Esophagus muscularis mucosa (tissue), 4 donors: ENCODE data around the gene CDC25B. TPM values are rescaled to one million over a fixed set of nuclear protein-coding genes. Genes with fewer than 3 reads are reported as not detected.

Experiments
- DNase-seq: peaks from one replicate; pipeline ENCODE4 v3.0.0-alpha.2; 2017; ENCODE audit errors: extremely low spot score
- H3K27ac ChIP-seq, 4 donors: fragments of 200-600 bp; sonication (generic); replicated peaks in 1 of 4; 1 replicate in 3 of 4; 2 replicates in 1 of 4; pipeline ENCODE4 v1.5.1; 2016 to 2019; ENCODE audit warnings: mild to moderate bottlenecking in 1 of 4
- H3K27me3 ChIP-seq, 4 donors: fragments of 200-600 bp; sonication (generic); one replicate each; pipeline versions ENCODE4 v1.5.1 to v1.6.0; 2016 to 2019
- H3K36me3 ChIP-seq, 4 donors: fragments of 200-600 bp; sonication (generic); one replicate each; pipeline ENCODE4 v1.5.1; 2016 to 2019
- H3K4me1 ChIP-seq, 4 donors: fragments of 200-600 bp; sonication (generic); one replicate each; pipeline ENCODE4 v1.5.1; 2016 to 2019
- H3K4me3 ChIP-seq, 4 donors: fragments of 200-600 bp; sonication (generic); 1 replicate in 2 of 4; 2 replicates in 2 of 4; pipeline ENCODE4 v1.5.1; 2016 to 2019; ENCODE audit warnings: mild to moderate bottlenecking in 4 of 4, moderate library complexity in 1 of 4
- H3K9me3 ChIP-seq, 4 donors: fragments of 200-600 bp; sonication (generic); 1 replicate in 3 of 4; 2 replicates in 1 of 4; pipeline ENCODE4 v1.5.1; 2016 to 2019
- CTCF ChIP-seq, 3 experiments: fragments of 200-600 bp in 2 of 3; fragments of 450-650 bp in 1 of 3; sonication (generic) in 2 of 3; IDR thresholded peaks; one replicate each; pipeline ENCODE4 v1.5.1; 2017 to 2019; ENCODE audit warnings: antibody characterized with exemption in 3 of 3, mild to moderate bottlenecking in 2 of 3, moderate library complexity in 1 of 3
- EP300 ChIP-seq: sonication (generic); formaldehyde crosslinking; IDR thresholded peaks from one replicate; pipeline ENCODE4 v1.6.1; 2017; ENCODE audit warnings: antibody characterized with exemption
- POLR2A ChIP-seq: fragments of 450-650 bp; IDR thresholded peaks from one replicate; pipeline ENCODE4 v1.6.1; 2017; ENCODE audit warnings: antibody characterized with exemption, moderate library complexity, mild to moderate bottlenecking, low read depth
- POLR2AphosphoS5 ChIP-seq, 2 donors: sonication (generic); formaldehyde crosslinking; IDR thresholded peaks; one replicate each; pipeline ENCODE4 v1.6.1; 2017; ENCODE audit warnings: antibody characterized with exemption in 2 of 2
- whole genome bisulfite sequencing: methylation state at CpG from one replicate; pipeline ENCODE4 v1.1.5; 2018; 5-methylcytosine and 5-hydroxymethylcytosine counted together
- intact Hi-C: fragments of 100-400 bp; cut with DNase I; formaldehyde crosslinking; loops from one replicate; pipeline ENCODE4 v1.15.1; 2023
- total RNA-seq, 4 donors: library from RNA; depleted of rRNA; stranded (reverse); fragments of >200 nt; gene quantifications; one replicate each; pipeline versions ENCODE4 v1.1.0 to v1.2.1, GENCODE V29; 2016

Gene CDC25B
- total RNA-seq, 4 donors from 2014 or later: 29.9 to 43.1 (median 35.6) TPM

GRCh38 chr20:3800256-3800877, 4.3 kb downstream of the CDC25B start:
- TF ChIP-seq EP300 (no peak), POLR2AphosphoS5 (IDR thresholded peaks at IDR 0.05) (no peak), POLR2A (no peak), CTCF (IDR thresholded peaks at IDR 0.05) (no peak)
- 90% methylated on average over 17 of the region's 18 CpGs for WGBS

DNA sequence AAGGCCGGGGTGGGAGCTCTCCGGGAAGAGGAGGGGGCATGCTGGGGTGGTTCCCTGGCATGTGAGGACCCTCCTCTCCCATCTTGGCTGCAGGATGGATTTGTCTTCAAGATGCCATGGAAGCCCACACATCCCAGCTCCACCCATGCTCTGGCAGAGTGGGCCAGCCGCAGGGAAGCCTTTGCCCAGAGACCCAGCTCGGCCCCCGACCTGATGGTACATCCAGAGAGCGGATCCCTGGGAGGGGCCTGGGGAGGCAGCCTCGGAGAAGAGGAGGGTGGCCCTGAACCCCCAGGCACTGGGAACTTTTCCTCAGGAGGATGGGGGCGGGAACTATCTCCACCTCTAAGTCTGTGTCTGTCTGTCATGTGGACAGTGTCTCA, 4.8 kb downstream of the CDC25B start:
- Histone ChIP-seq H3K4me3 (no peak overlapping the region), H3K9me3 (no peaks in the 10 kb centered on the region), H3K4me1 (peaks cover 16 to 73% (median 62%) of the 10 kb centered on the region in 4 donors), H3K36me3 (peaks cover 46 to 81% (median 60%) of the 10 kb centered on the region in 4 donors), H3K27me3 (no peaks in the 10 kb centered on the region), H3K27ac (peak overlapping the region in 2 of 4 donors; percentile 44 to 99)
- WGBS: no CpG with 5 or more reads among the region's 8 CpGs
- TF ChIP-seq POLR2A (no peak), CTCF (IDR thresholded peaks at IDR 0.05) (no peak), EP300 (no peak), POLR2AphosphoS5 (IDR thresholded peaks at IDR 0.05) (no peak)
- DNase-seq: no peak
- intact Hi-C loops: no loop called here

More at GRCh38 chr20:3800256-3800877, 4.3 kb downstream of the CDC25B start:
- H3K4me3 ChIP-seq: no peak overlapping the region
- peaks cover 46 to 76% (median 58%) of the 10 kb centered on the region in 4 donors for H3K36me3 ChIP-seq
- H3K27ac ChIP-seq: peak overlapping the region; percentile 44 to 99 (median 74)
- DNase-seq: no peak
- no peaks in the 10 kb centered on the region for H3K27me3 ChIP-seq
- intact Hi-C loops: no loop called here
- no peaks in the 10 kb centered on the region for H3K9me3 ChIP-seq
- peaks cover 11 to 70% (median 59%) of the 10 kb centered on the region in 4 donors for H3K4me1 ChIP-seq

DNA sequence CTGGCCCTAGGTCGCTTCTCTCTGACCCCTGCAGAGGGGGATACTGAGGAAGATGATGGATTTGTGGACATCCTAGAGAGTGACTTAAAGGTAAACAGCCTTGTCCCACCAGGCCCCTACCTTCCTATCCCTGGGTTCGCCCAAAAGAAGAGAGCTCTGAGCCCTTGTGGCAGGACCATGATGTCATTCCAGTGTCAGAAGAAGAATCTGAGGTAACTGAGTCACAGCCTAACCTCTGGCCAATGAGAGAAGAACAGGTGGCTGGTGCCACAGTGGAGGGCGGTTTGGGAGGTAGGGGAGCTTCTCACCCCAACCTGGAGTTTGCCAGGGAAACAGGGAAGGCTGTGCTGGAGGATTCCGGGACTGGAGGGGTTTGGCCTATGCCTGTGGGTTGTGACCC, 5.2 kb downstream of the CDC25B start:
- intact Hi-C loops: no loop called here
- DNase-seq: no peak
- WGBS: 100% methylated on average over 3 of the region's 4 CpGs

GRCh38 chr20:3801846-3802245, 5.7 kb downstream of the CDC25B start:
- intact Hi-C loops: no loop called here
- peak overlapping the region in 3 of 4 donors; percentile 18 to 96 (median 23) for H3K27ac ChIP-seq
- H3K36me3 ChIP-seq: peaks cover 46 to 82% (median 61%) of the 10 kb centered on the region in 4 donors

More for the DNA sequence above, 5.2 kb downstream of the CDC25B start:
- H3K27me3 ChIP-seq: no peaks in the 10 kb centered on the region
- TF ChIP-seq EP300 (no peak), POLR2A (no peak), CTCF (IDR thresholded peaks at IDR 0.05) (no peak), POLR2AphosphoS5 (IDR thresholded peaks at IDR 0.05) (no peak)
- H3K27ac ChIP-seq: peak overlapping the region in 2 of 4 donors; percentile 18 to 44
- peaks cover 20 to 77% (median 66%) of the 10 kb centered on the region in 4 donors for H3K4me1 ChIP-seq
- no peak overlapping the region for H3K4me3 ChIP-seq
- H3K36me3 ChIP-seq: peaks cover 46 to 82% (median 61%) of the 10 kb centered on the region in 4 donors
- peaks cover 0 to 4% (median 0%) of the 10 kb centered on the region in 4 donors for H3K9me3 ChIP-seq

More at GRCh38 chr20:3801846-3802245, 5.7 kb downstream of the CDC25B start:
- no peak for DNase-seq
- Histone ChIP-seq H3K4me1 (peaks cover 20 to 77% (median 67%) of the 10 kb centered on the region in 4 donors), H3K27me3 (no peaks in the 10 kb centered on the region), H3K4me3 (no peak overlapping the region), H3K9me3 (peaks cover 0 to 5% (median 0%) of the 10 kb centered on the region in 4 donors)
- WGBS: 94% methylated on average over 13 of the region's 13 CpGs
- TF ChIP-seq POLR2AphosphoS5 (IDR thresholded peaks at IDR 0.05) (no peak), CTCF (IDR thresholded peaks at IDR 0.05) (no peak), EP300 (no peak), POLR2A (no peak)
